Stimulated activated CD4-positive, alpha-beta T cell treated with anti-CD3 and anti-CD28 coated beads, Interleukin-4, amount 100 ng/mL, for 1 hour (primary cell): ENCODE data around the gene RBFOX1.
"Not testable (repeated sequence)": the region's sequence is repeated elsewhere in the genome, so short reads cannot be mapped to it uniquely, and the experiment has no call there.

Source experiments
- DNase-seq: peaks from one replicate; pipeline ENCODE4 v3.0.0-alpha.2; 2020

Gene RBFOX1

GRCh38 chr16:7482596-7483290, 150.1 kb downstream of the RBFOX1 start:
- no peak for DNase-seq

- DNase-seq = no peak
These were observed 155.1 kb downstream of the RBFOX1 start for GRCh38 chr16:7487574-7488323.

- no peak for DNase-seq
These were observed 159.5 kb downstream of the RBFOX1 start for GRCh38 chr16:7492122-7492521.

- no peak for DNase-seq
These were observed 160.5 kb downstream of the RBFOX1 start for GRCh38 chr16:7493133-7493532.

GRCh38 chr16:7497691-7498090, 165.0 kb downstream of the RBFOX1 start:
- no peak for DNase-seq

GRCh38 chr16:7501868-7502267, 169.2 kb downstream of the RBFOX1 start:
- DNase-seq = no peak

- DNase-seq = not testable (repeated sequence)
These were observed 170.0 kb downstream of the RBFOX1 start for GRCh38 chr16:7502591-7503157.

- DNase-seq = no peak
These were observed 171.0 kb downstream of the RBFOX1 start for GRCh38 chr16:7503666-7504065.

GRCh38 chr16:7504844-7505243, 172.2 kb downstream of the RBFOX1 start:
- DNase-seq = no peak

- no peak for DNase-seq
These were observed 172.8 kb downstream of the RBFOX1 start for GRCh38 chr16:7505495-7505894.

GRCh38 chr16:7506363-7506762, 173.7 kb downstream of the RBFOX1 start:
- DNase-seq = no peak

GRCh38 chr16:7508656-7509055, 176.0 kb downstream of the RBFOX1 start:
- DNase-seq = no peak

GRCh38 chr16:7509963-7510601, 177.4 kb downstream of the RBFOX1 start:
- DNase-seq = no peak

GRCh38 chr16:7511549-7512260, 179.1 kb downstream of the RBFOX1 start:
- no peak for DNase-seq

GRCh38 chr16:7512503-7512902, 179.9 kb downstream of the RBFOX1 start:
- DNase-seq = no peak

- no peak for DNase-seq
These were observed 180.8 kb downstream of the RBFOX1 start for GRCh38 chr16:7513429-7513828.

- DNase-seq = no peak
These were observed 182.9 kb downstream of the RBFOX1 start for GRCh38 chr16:7515543-7515942.

GRCh38 chr16:7517496-7517895, 184.9 kb downstream of the RBFOX1 start:
- no peak for DNase-seq

- DNase-seq = no peak
These were observed 185.5 kb downstream of the RBFOX1 start for GRCh38 chr16:7518158-7518557.

GRCh38 chr16:7521834-7522233, 189.2 kb downstream of the RBFOX1 start:
- DNase-seq = no peak

GRCh38 chr16:7524419-7524818, 191.8 kb downstream of the RBFOX1 start:
- DNase-seq = no peak

- no peak for DNase-seq
These were observed 194.1 kb downstream of the RBFOX1 start for GRCh38 chr16:7526736-7527135.

GRCh38 chr16:7532534-7532933, 199.9 kb downstream of the RBFOX1 start:
- DNase-seq = no peak
